ENCODE data around the gene RIPOR3.
"Not testable (repeated sequence)": the region's sequence is repeated elsewhere in the genome, so short reads cannot be mapped to it uniquely, and the experiment has no call there.

The RIPOR3 gene

GRCh38 chr20:50726955-50727791 lies 35.8 kb upstream of the RIPOR3 start:
- Histone ChIP-seq H3K27ac (no peak overlapping the region), H3K4me3 (no peak overlapping the region)

- Histone ChIP-seq H3K27ac (peak overlapping the region in 5 of 21 experiments; percentile 6 to 47 (median 35)), H3K4me3 (no peak overlapping the region)
Observed at GRCh38 chr20:50725724-50726005, 34.3 kb upstream of the RIPOR3 start.

GRCh38 chr20:50724851-50725723 lies 33.7 kb upstream of the RIPOR3 start:
- Histone ChIP-seq H3K4me3 (no peak overlapping the region), H3K27ac (peak overlapping the region in 11 of 21 experiments; percentile 6 to 83 (median 45))

DNA sequence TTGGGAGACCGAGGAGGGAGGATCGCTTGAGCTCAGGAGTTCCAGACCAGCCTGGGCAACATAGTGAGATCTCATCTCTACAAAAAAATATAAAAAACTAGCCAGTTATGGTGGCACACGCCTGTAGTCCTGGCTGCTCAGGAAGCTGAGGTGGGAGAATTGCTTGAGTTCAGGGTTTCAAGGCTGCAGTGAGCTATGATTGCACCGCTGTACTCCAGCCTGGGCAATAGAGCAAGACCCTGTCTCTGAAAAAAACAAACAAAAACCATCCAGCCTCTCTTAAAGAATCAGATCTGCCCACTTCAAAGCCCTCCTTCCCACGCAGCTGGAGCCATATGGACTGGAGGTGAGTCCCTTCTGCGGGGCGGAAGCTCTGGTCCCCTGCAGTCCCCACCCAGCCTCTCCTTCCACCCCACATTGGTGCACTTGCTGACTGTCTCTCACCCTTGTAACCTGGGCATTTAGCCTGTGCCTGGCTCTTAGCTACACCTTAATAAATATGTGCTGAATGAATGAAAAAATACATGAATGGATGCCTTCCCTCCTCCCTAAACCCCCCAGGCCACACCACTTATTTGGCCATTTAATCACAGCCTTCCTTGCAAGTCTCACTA lies 32.9 kb upstream of the RIPOR3 start:
- peak overlapping the region in 9 of 21 experiments; percentile 23 to 83 (median 46) for H3K27ac ChIP-seq

GRCh38 chr20:50723672-50724071 lies 32.3 kb upstream of the RIPOR3 start:
- Histone ChIP-seq H3K27ac (no peak overlapping the region), H3K4me3 (no peak overlapping the region)

More for the DNA sequence above, 32.9 kb upstream of the RIPOR3 start:
- H3K4me3 ChIP-seq: no peak overlapping the region

GRCh38 chr20:50722424-50723155 lies 31.2 kb upstream of the RIPOR3 start:
- Histone ChIP-seq H3K27ac (no peak overlapping the region), H3K4me3 (no peak overlapping the region)

GRCh38 chr20:50721881-50722281 lies 30.5 kb upstream of the RIPOR3 start:
- Histone ChIP-seq H3K4me3 (no peak overlapping the region), H3K27ac (no peak overlapping the region)

DNA sequence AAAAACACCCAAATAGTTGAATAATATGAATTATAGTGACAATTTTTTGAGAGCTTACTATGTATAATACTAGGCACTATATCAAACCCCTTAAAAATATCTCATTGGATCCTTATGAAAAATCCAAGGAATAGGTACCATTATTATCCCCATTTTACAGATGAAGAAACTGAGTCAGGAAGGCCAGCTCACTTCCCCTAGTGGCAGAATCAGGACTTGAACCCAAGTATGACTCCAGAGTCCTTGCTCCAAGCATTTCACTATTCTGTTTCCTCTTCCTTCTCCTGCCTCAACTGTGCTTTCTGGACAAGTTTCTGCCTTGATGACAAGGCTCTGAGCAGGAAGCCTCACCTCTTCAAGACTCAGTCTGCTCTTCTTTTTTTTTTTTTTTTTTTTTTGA lies 29.2 kb upstream of the RIPOR3 start:
- Histone ChIP-seq H3K4me3 (no peak overlapping the region), H3K27ac (no peak overlapping the region)

DNA sequence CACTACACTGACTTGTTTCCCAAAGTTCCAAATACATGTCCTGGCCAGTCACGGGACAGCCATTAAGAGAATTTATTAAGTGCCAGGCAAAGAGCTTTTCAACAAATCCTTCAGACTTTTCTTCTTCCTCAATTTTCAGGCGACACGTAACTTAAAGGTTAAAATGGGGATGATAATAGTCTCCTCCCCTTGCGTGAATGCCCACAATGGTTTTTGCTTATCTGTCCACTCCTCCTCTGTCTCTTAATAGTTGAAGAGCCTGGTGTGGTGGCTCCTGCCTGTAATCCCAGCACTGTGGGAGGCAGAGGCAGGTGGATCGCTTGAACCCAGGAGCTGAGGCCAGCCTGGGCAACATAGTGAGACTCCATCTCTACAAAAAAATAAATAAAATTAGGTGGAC lies 28.7 kb upstream of the RIPOR3 start:
- Histone ChIP-seq H3K27ac (no peak overlapping the region), H3K4me3 (no peak overlapping the region)

- Histone ChIP-seq H3K4me3 (no peak overlapping the region), H3K27ac (no peak overlapping the region)
Observed at GRCh38 chr20:50719328-50719727, 28.0 kb upstream of the RIPOR3 start.

DNA sequence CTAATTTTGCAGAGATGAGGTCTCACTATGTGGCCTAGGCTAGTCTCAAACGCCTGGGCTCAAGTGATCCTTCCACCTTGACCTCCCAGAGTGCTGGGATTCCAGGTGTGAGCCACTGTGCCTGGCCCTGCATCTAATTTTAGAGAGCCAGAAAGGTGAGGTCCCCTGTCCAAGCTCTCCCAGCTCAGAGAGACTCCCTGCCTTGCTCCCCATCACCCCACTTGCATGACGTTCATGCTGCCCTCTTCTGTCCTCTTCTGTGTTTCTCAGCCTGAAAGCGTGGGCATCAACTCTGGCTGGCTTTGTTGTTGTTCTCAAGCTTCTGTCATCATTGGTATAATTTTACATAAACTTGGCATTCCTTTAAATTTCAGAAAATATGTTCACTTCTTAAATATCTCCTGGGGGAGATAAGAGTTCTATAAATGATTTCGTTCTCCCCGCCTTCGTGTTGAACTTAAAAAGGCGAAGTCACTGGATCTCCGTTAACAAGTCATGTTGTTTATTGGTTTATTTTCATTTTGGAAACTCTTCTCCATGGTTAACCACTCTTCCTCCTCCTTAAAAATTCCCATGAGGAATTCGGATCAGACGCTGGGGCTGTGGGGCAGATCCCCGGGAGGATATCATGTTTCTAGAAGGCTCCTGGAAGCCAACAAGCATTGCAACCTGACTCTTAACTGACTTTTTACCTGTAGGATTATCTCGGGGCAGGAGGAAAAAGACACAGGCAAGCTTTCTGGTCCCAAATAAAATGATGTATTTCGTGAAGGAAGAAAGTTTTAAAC lies 26.8 kb upstream of the RIPOR3 start:
- H3K27ac ChIP-seq: no peak overlapping the region
- H3K4me3 ChIP-seq: no peak overlapping the region

GRCh38 chr20:50717312-50717711 lies 26.0 kb upstream of the RIPOR3 start:
- no peak overlapping the region for H3K4me3 ChIP-seq
- H3K27ac ChIP-seq: no peak overlapping the region

DNA sequence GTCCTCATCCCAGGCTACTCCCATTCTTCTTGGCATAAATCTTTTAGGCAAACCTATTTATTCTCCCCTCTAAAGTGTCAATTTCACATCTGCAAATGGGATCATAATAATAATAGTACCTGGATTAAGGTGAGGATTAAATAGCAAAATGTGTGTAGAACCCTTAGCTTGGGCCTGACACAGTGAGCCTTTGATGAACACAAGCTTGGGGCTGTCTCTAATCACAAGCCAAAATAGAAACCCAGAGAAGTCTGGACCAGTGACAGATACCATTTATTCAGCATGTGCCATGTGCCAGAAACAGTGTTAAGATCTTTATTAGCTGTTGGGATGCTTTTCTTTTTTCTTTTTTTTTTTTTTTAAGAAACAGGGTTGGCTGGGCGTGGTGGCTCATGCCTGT lies 25.2 kb upstream of the RIPOR3 start:
- no peak overlapping the region for H3K27ac ChIP-seq
- H3K4me3 ChIP-seq: no peak overlapping the region

GRCh38 chr20:50715694-50716093 lies 24.4 kb upstream of the RIPOR3 start:
- no peak overlapping the region for H3K4me3 ChIP-seq
- H3K27ac ChIP-seq: no peak overlapping the region

DNA sequence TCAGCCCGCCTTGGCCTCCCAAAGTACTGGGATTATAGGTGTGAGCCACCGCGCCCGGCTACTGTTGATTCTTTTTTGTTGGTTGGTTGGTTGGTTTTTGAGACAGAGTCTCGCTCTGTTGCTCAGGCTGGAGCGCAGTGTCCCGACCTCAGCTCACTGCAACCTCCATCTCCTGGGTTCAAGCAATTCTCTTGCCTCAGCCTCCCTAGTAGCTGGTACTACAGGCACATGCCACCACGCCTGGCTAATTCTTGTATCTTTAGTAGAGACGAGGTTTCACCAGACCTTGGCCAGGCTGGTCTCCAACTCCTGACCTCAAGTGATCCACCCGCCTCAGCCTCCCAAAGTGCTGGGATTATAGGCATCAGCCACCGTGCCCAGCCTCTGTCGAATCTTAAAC lies 23.1 kb upstream of the RIPOR3 start:
- not testable (repeated sequence) for H3K4me3 ChIP-seq, H3K27ac ChIP-seq

DNA sequence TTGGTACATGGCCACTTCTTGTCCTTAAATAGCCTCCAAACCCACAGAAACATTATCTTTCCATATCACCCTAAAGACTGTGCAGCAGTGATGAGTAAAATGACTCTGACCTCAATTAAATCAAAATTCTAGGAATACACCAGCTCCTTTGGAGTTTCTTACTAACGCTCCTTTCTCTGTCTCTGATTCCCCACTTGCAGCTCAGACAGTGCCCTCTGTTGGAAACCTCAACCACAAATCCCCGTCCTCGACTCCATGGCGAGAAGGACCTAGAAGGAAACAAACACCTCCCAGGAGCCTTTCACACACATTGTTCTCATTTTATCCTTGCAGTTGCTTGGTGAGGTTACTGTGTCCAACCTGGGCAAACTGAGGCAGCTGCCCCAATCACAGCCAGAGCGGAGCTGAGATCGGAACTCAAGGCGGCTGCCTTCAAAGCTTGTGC lies 22.3 kb upstream of the RIPOR3 start:
- Histone ChIP-seq H3K27ac (no peak overlapping the region), H3K4me3 (no peak overlapping the region)

- Histone ChIP-seq H3K4me3 (no peak overlapping the region), H3K27ac (no peak overlapping the region)
Observed at GRCh38 chr20:50712771-50713656, 21.7 kb upstream of the RIPOR3 start.

Measured in skin epidermis (tissue), 12 donors.